SK-N-MC (cell line): ENCODE results near the gene FLCN.

Source experiments
- EZH2 ChIP-seq: fragments of 200-600 bp; sonication (generic); IDR thresholded peaks from one replicate; pipeline ENCODE4 v1.6.1; 2017; ENCODE audit warnings: antibody characterized with exemption
- FOXP2 ChIP-seq: optimal IDR thresholded peaks from 2 replicates; pipeline ENCODE3; 2011; ENCODE audit warnings: mild to moderate bottlenecking, moderate library complexity; ENCODE audit not compliant: insufficient read depth; ENCODE audit errors: extremely low read length, control extremely low read depth
- POLR2AphosphoS5 ChIP-seq: IDR thresholded peaks from 2 replicates; pipeline ENCODE4 v1.6.1; 2012; ENCODE audit warnings: mild to moderate bottlenecking, low read depth, low read length, borderline replicate concordance

- TF ChIP-seq POLR2AphosphoS5 (peak; percentile 45; the same call in 1 of the 2 replicates), EZH2 (no peak), FOXP2 (no peak)
Measured at GRCh38 chr17:17206124-17206912, 30.6 kb downstream of the FLCN start, which contains the start of gene PLD6.
